KOPT-K1 (cell line): ENCODE data around the gene TEX51.

Experiments used
- H3K27ac ChIP-seq: fragments of 200-600 bp; sonication (generic); 2 replicates; pipeline ENCODE4 v1.5.1; 2016; ENCODE audit warnings: antibody characterized with exemption, mild to moderate bottlenecking, low read depth, low read length; ENCODE audit not compliant: poor library complexity, severe bottlenecking
- H3K36me3 ChIP-seq: fragments of 200-600 bp; sonication (generic); 2 replicates; pipeline ENCODE4 v1.5.1; 2017; ENCODE audit warnings: antibody characterized with exemption, mild to moderate bottlenecking, low read length, moderate library complexity; ENCODE audit not compliant: insufficient read depth
- H3K9me3 ChIP-seq: fragments of 200-600 bp; sonication (generic); 2 replicates; pipeline ENCODE4 v1.5.1; 2017; ENCODE audit warnings: antibody characterized with exemption, low read length, mild to moderate bottlenecking; ENCODE audit not compliant: insufficient read depth, poor library complexity, severe bottlenecking

The TEX51 gene

DNA sequence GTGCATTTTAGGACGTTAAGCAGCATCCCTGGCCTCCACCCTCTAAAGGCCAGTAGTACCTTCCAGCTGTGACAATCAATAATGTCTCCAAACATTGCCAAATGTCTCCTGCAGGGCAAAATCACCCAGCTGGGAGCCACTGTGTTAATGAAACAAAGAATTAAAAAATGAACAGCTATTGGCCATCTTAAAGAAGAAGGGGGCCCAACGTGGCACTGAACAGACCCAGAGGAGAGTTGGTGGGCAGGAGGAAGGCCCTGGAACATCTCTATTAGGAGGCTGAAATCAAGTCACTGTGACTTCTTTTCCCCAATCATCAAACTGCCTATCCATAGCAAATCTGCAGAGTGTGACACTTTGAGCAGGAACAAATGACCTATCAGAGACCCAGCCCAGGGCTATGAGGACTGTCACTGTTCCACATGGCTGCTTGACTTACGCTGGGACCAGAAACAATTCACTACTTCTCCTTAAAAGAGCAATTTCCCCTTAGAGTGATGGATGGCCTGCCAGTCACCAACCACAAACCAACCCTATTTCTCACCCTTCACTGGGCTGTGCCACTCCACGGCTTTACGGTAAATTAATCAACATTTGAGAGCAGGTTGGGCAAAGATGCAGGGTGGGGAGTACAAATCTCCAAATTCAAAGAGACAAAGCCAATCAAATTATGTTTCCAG lies 35.2 kb upstream of the TEX51 start:
- Histone ChIP-seq H3K36me3 (no peaks in the 10 kb centered on the region), H3K27ac (no peak overlapping the region), H3K9me3 (no peaks in the 10 kb centered on the region)

GRCh38 chr2:126864861-126865260 lies 33.8 kb upstream of the TEX51 start:
- H3K27ac ChIP-seq, result no peak overlapping the region
- no peaks in the 10 kb centered on the region for H3K36me3 ChIP-seq
- H3K9me3 ChIP-seq, result no peaks in the 10 kb centered on the region

DNA sequence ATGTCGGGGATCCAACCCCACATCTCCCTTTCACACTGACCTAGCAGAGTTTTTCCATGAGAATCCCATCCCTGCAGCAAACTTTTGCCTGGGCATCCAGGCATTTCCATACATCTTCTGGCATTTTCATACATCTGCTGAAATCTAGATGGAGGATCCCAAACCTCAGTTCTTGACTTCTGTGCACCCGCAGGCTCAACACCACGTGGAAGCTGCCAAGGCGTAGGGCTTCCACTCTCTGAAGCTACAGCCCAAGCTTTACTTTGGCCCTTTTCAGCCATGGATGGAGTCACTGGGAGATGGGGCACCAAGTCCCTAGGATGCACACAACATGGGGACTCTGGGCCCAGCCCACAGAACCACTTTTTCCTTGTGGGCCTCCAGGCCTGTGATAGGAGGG lies 32.2 kb upstream of the TEX51 start:
- Histone ChIP-seq H3K27ac (no peak overlapping the region), H3K36me3 (no peaks in the 10 kb centered on the region), H3K9me3 (no peaks in the 10 kb centered on the region)

- Histone ChIP-seq H3K9me3 (peaks cover 4% of the 10 kb centered on the region), H3K27ac (no peak overlapping the region), H3K36me3 (no peaks in the 10 kb centered on the region)
Measured at GRCh38 chr2:126874961-126875360, 23.7 kb upstream of the TEX51 start.

DNA sequence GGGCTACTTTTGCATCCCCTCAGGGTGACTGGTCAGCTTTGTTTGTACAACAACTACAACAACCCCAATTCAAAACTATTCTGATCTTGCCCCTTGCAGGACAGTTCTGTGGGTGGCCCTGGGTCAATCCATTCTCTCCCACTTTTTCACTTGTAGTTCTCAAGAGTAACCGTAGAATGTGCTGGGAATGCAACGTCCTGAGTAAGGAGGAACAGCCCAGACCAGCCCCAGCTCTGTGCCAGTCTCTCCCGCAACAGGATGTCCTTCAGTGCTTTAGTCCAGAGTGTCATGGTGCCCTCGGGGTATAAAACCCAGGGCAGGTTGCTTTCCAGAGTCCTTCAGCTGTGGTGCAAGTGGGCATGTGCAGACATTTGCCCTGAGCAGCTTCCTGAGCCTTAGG lies 22.1 kb upstream of the TEX51 start:
- Histone ChIP-seq H3K9me3 (peaks cover 4% of the 10 kb centered on the region), H3K27ac (no peak overlapping the region), H3K36me3 (no peaks in the 10 kb centered on the region)

GRCh38 chr2:126877041-126877440 lies 21.6 kb upstream of the TEX51 start:
- Histone ChIP-seq H3K36me3 (no peaks in the 10 kb centered on the region), H3K9me3 (peaks cover 4% of the 10 kb centered on the region), H3K27ac (no peak overlapping the region)

- H3K27ac ChIP-seq, result no peak overlapping the region
- no peaks in the 10 kb centered on the region for H3K36me3 ChIP-seq
- peaks cover 4% of the 10 kb centered on the region for H3K9me3 ChIP-seq
Measured at GRCh38 chr2:126877861-126878565, 20.7 kb upstream of the TEX51 start.

DNA sequence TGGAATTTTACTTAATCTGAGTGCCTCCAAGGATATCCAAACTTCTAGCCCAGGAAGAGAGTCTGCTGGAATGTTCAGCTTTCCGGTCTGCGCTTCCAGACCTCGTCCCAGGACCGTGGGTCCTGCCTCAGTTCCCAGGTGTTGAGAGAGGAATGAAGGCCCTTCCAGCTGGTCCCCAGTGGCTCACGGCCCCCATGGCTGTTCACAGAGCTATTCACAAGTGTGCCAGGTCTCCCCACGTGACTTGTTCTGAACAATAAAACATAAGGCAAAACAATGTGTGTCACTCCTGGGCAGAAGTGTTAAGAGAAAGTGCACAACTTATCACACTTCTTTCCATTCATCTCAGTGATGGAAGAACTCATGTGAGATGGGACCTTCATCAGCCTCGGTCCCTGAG lies 20.1 kb upstream of the TEX51 start:
- peaks cover 4% of the 10 kb centered on the region for H3K9me3 ChIP-seq
- no peaks in the 10 kb centered on the region for H3K36me3 ChIP-seq
- no peak overlapping the region for H3K27ac ChIP-seq

DNA sequence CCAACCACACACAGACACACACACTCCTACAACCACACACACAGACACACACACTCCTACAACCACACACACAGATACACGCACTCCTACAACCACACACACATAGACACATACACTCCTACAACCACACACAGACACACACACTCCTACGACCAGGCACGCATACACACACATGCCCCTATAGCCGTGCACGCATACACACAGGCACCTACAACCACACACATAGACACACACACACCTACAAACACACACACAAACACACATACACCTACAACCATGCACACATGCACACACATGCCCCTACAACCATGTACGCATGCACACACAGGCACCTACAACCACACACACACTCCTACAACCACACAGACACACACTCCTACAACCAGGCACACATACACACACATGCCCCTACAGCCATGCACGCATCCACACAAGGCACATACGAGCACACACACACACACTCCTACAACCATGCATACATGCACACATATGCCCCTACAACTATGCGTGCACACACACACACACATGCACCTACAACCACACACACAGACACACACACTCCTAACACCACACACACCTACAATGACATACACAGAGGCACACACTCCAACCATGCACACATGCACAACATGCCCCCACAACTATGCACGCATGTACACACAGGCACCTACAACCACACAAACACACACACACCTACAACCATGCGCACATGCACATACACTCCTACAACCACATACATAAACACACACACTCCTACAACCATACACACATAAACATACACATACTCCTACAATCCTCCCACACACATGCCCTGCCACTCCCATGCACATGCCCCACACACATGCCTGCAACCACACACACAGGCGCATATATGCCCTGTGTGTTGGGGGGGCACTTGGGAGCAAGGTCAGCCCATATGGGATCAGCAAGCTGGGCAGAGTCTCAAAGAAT lies 19.1 kb upstream of the TEX51 start:
- Histone ChIP-seq H3K9me3 (peaks cover 4% of the 10 kb centered on the region), H3K27ac (no peak overlapping the region)

GRCh38 chr2:126880324-126880723 lies 18.4 kb upstream of the TEX51 start:
- Histone ChIP-seq H3K9me3 (peaks cover 4% of the 10 kb centered on the region), H3K36me3 (no peaks in the 10 kb centered on the region), H3K27ac (no peak overlapping the region)

More for the DNA sequence above, 19.1 kb upstream of the TEX51 start:
- no peaks in the 10 kb centered on the region for H3K36me3 ChIP-seq

DNA sequence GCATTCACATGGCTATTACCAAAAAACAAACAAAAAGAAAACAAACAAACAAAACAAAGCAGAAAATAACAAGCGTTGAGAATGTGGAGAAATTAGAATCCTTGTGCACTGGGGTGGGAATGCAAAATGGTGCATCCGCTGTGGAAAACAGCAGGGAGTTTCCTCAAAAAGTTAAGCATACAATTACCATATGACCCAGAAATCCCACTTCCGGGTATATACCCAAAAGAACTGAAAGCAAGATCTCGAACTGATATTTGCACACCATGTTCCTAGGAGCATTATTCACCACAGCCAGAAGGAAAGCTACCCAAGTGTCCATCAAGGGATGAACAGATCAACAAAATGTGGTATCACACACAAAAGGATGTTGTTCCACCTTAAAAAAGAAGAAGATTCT lies 17.9 kb upstream of the TEX51 start:
- Histone ChIP-seq H3K9me3 (no peaks in the 10 kb centered on the region), H3K27ac (no peak overlapping the region), H3K36me3 (no peaks in the 10 kb centered on the region)

DNA sequence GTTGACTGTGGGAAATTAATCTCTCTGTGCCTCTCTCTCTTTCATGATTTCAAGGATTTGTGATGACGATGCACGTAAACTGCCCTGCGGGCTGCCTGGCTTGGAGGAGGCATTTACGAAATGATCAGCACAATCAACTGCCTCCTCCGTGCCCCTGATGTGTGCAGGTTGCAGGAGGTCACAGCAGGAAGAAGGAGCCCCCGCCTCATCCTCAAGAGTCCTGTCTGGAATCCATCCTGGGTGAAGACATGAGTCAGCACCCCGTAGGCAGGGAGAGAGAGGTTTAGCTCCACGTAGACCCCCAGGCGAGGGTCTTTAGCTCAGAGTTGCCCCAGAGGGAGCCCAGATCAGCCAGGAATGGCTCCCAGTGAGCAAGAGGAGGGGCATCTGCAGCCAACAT lies 17.1 kb upstream of the TEX51 start:
- no peaks in the 10 kb centered on the region for H3K9me3 ChIP-seq
- no peaks in the 10 kb centered on the region for H3K36me3 ChIP-seq
- H3K27ac ChIP-seq, result no peak overlapping the region

- H3K9me3 ChIP-seq, result no peaks in the 10 kb centered on the region
- H3K36me3 ChIP-seq, result no peaks in the 10 kb centered on the region
- no peak overlapping the region for H3K27ac ChIP-seq
Measured at GRCh38 chr2:126882181-126882580, 16.5 kb upstream of the TEX51 start.

DNA sequence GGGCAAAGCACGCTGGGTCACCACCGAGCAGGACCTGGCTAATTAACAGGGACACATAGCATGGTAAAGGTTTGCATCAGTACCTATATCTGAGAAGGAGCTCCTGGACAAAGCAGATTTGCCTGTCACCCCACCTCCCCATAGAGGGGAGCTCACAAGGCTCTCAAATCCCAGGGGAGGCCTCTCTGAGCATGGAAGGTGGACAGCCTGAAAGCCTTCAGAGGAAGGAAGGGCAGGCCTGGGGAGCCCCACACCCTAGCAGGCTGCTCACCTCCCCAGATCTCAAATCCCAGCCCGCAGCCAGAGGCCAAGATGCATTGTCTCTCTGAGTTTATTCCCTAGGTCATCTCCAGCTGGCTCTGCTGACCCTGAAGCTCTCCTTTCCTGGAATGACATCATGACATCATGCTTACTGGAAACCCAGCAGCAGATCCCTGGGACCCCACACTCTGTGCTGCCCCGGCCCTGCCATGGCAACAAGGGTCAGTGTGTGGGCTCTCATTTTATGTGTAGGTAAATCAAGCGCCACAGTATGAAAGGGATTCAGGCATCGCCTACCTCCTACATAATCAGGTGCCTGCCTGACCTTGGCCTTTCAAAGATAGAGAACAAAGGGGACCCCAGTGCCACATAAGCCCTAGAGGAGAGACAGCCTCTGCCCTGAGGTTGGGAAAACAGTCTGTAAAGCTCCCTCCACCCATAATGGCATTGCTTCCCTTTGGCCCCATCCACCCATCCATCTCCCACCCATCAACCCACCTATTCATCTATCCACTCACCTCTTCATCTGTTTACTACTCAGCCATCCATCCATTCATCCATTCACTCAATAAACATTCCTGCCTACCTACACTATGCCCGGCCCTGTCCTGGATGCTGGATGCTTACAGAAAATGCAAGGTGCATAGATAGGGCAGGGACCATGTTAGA lies 15.7 kb upstream of the TEX51 start:
- H3K36me3 ChIP-seq, result no peaks in the 10 kb centered on the region
- no peaks in the 10 kb centered on the region for H3K9me3 ChIP-seq
- H3K27ac ChIP-seq, result no peak overlapping the region
